A549 (cell line): ENCODE data around the gene TCF12. TPM values are rescaled to one million over a fixed set of nuclear protein-coding genes. Genes with fewer than 3 reads are reported as not detected.

Experiments used
- ATAC-seq, 2 experiments: fragments of 200-7000 bp in 1 of 2; fragments of >200 bp in 1 of 2; cut with Nextera tagmentation in 1 of 2; cut with Tn5 transposase in 1 of 2; 3 replicates each; pipeline versions ENCODE4 v1.8.0 to v1.9.1; 2018 to 2020; ENCODE audit warnings: mild to moderate bottlenecking in 1 of 2, moderate library complexity in 1 of 2
- CTCF ChIA-PET: fragments of 300-600 bp; sonication (Branson Sonifier 250); formaldehyde crosslinking; extraction: SDS; loops from one replicate; lab custom pipeline; 2021; ENCODE audit warnings: antibody characterized with exemption, inconsistent platforms; lab: Yijun Ruan, JAX
- POLR2A ChIA-PET: fragments of 350-600 bp; formaldehyde crosslinking; extraction: SDS; loops from one replicate; lab custom pipeline; 2021; ENCODE audit warnings: antibody characterized with exemption, inconsistent platforms; lab: Yijun Ruan, JAX
- DNase-seq, 2 experiments: peaks; one replicate each; pipeline versions ENCODE4 v3.0.0 to v3.0.0-alpha.2; 2011 to 2016; ENCODE audit warnings: low read depth in 1 of 2, low spot score in 1 of 2
- FAIRE-seq: peaks from 2 replicates; lab custom pipeline; 2011; peaks lifted over from hg19 to GRCh38; lab: Jason Lieb, UNC
- H3K27ac ChIP-seq, 2 experiments: fragments of >200 bp; sonication (Bioruptor Twin); formaldehyde crosslinking; 3 replicates each; pipeline ENCODE4 v1.5.1; 2016 to 2017
- H3K4me1 ChIP-seq: fragments of >200 bp; sonication (Bioruptor Twin); formaldehyde crosslinking; 3 replicates; pipeline ENCODE4 v1.6.1; 2016
- H3K4me2 ChIP-seq: fragments of >200 bp; sonication (Bioruptor Twin); formaldehyde crosslinking; 3 replicates; pipeline ENCODE4 v1.6.1; 2016
- H3K4me3 ChIP-seq: fragments of >200 bp; sonication (Bioruptor Twin); formaldehyde crosslinking; 3 replicates; pipeline ENCODE4 v1.5.1; 2016
- H3K9me3 ChIP-seq: fragments of >200 bp; sonication (Bioruptor Twin); formaldehyde crosslinking; 3 replicates; pipeline ENCODE4 v1.6.1; 2016
- CBX2 ChIP-seq: fragments of 200-600 bp; sonication (generic); IDR thresholded peaks from 2 replicates; pipeline ENCODE4 v1.6.1; 2016; ENCODE audit warnings: low read depth, mild to moderate bottlenecking, borderline replicate concordance
- CBX8 ChIP-seq: fragments of 200-600 bp; sonication (generic); IDR thresholded peaks from 2 replicates; pipeline ENCODE4 v1.6.1; 2016
- EP300 ChIP-seq, 2 experiments: fragments of >200 bp; sonication (Bioruptor Twin); formaldehyde crosslinking; IDR thresholded peaks; 2 replicates in 1 of 2; 3 replicates in 1 of 2; pipeline ENCODE4 v1.6.1; 2016 to 2017
- ESRRA ChIP-seq: fragments of 150-350 bp; IDR thresholded peaks from 2 replicates; pipeline ENCODE4 v1.6.1; 2014; ENCODE audit warnings: mild to moderate bottlenecking, low read length, borderline replicate concordance
- FOSL2 ChIP-seq, 2 experiments: fragments of 450-650 bp in 1 of 2; fragments of >200 bp in 1 of 2; sonication (Bioruptor Twin) in 1 of 2; formaldehyde crosslinking; IDR thresholded peaks; 2 replicates each; pipeline versions ENCODE4 v1.5.0 to v1.6.1; 2016 to 2020; ENCODE audit warnings: mild to moderate bottlenecking in 1 of 2, moderate library complexity in 1 of 2
- NFE2L2 ChIP-seq: fragments of 150-350 bp; conservative IDR thresholded peaks from 2 replicates; pipeline ENCODE4 v1.6.1; 2014; ENCODE audit warnings: low read length
- NPAS2 ChIP-seq: fragments of 250-450 bp; sonication (Bioruptor Pico); IDR thresholded peaks from 2 replicates; pipeline ENCODE4 v1.8.0; 2022; ENCODE audit warnings: mild to moderate bottlenecking, moderate library complexity, borderline replicate concordance
- PHF8 ChIP-seq: fragments of 200-600 bp; sonication (generic); IDR thresholded peaks from 2 replicates; pipeline ENCODE4 v1.6.1; 2016; ENCODE audit warnings: low read depth, mild to moderate bottlenecking, antibody characterized with exemption, moderate library complexity, borderline replicate concordance
- POLR2A ChIP-seq: IDR thresholded peaks from 2 replicates; pipeline ENCODE4 v1.6.1; 2012; ENCODE audit warnings: mild to moderate bottlenecking, low read length
- RFX5 ChIP-seq: fragments of 450-650 bp; IDR thresholded peaks from 2 replicates; pipeline ENCODE4 v1.7.1; 2014; ENCODE audit warnings: antibody characterized with exemption, mild to moderate bottlenecking, moderate library complexity
- RNF2 ChIP-seq: fragments of 200-600 bp; sonication (generic); IDR thresholded peaks from 2 replicates; pipeline ENCODE4 v1.6.1; 2016; ENCODE audit warnings: low read depth, mild to moderate bottlenecking, antibody characterized with exemption, moderate library complexity, borderline replicate concordance
- SREBF2 ChIP-seq: fragments of 450-650 bp; IDR thresholded peaks from 2 replicates; pipeline ENCODE4 v1.6.1; 2014; ENCODE audit warnings: mild to moderate bottlenecking, moderate library complexity
- WGBS: methylation state at CpG from one replicate; pipeline ENCODE4 v1.1.6; 2017; ENCODE audit errors: missing lambda C conversion rate; 5-methylcytosine and 5-hydroxymethylcytosine counted together
- polyA plus RNA-seq, 4 experiments: library from polyadenylated mRNA; depleted of rRNA in 3 of 4; stranded (reverse); fragments of >200 nt; fragmentation: RNase III in 1 of 4; extraction: RNeasy Plus Mini Kit Qiagen cat#74134 plus additional on column Dnase treatment in 1 of 4; gene quantifications; 2 replicates in 3 of 4; 3 replicates in 1 of 4; pipeline ENCODE4 v1.2.3, GENCODE V29; 2011 to 2017
- TF ChIP-seq, protein P1 (sequence below): fragments of 200-600 bp; sonication (generic); IDR thresholded peaks from 2 replicates; pipeline ENCODE4 v1.6.1; 2016; ENCODE audit warnings: antibody characterized with exemption, mild to moderate bottlenecking, moderate library complexity
- TF ChIP-seq, protein P2 (sequence below): fragments of 150-350 bp; IDR thresholded peaks from 2 replicates; pipeline ENCODE4 v1.6.1; 2014; ENCODE audit warnings: low read depth, mild to moderate bottlenecking, low read length
- TF ChIP-seq, protein P3 (sequence below): IDR thresholded peaks from 2 replicates; pipeline ENCODE4 v1.6.1; 2012; ENCODE audit warnings: low read depth, borderline replicate concordance
- TF ChIP-seq, protein P4 (sequence below): fragments of >200 bp; sonication (Bioruptor Twin); formaldehyde crosslinking; IDR thresholded peaks from 3 replicates; pipeline ENCODE4 v1.5.1; 2016
- TF ChIP-seq, protein P5 (sequence below): IDR thresholded peaks from 2 replicates; pipeline ENCODE4 v1.6.1; 2012

TCF12 gene
- polyA plus RNA-seq, 2 of the 4 experiments (the other 2 are of a cell fraction), result 36.3 to 121 TPM

DNA sequence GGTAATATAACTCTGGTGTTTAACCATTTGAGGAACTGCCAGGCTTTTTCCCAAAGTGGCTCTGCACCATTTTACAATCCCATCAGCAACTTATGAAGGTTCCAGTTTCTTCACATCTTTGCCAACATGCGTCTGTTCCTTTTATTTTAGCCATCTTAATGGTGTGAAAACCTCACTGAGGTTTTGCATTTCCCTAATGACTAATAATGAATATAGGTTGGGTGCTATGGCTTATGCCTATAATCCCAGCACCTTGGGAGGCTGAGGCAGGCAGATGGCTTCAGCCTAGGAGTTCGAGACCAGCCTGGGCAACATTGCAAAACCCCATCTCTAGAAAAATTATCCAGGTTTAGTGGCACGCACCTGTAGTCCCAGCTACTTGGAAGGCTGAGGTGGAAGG lies 210.6 kb downstream of the TCF12 start:
- WGBS, result 96% methylated on average over 3 of the region's 3 CpGs
- DNase-seq (no peak), FAIRE-seq (no peak), ATAC-seq (no peak)
- ChIA-PET POLR2A (no interaction called here), CTCF (interaction anchor here (1.2 to 1.8 kb wide), 2 partner anchors 9 kb away, joined by 6 to 8 read pairs; no protein-coding TSS in a partner anchor)
- TF ChIP-seq NPAS2, result no peak
- TF ChIP-seq, protein P1, sequence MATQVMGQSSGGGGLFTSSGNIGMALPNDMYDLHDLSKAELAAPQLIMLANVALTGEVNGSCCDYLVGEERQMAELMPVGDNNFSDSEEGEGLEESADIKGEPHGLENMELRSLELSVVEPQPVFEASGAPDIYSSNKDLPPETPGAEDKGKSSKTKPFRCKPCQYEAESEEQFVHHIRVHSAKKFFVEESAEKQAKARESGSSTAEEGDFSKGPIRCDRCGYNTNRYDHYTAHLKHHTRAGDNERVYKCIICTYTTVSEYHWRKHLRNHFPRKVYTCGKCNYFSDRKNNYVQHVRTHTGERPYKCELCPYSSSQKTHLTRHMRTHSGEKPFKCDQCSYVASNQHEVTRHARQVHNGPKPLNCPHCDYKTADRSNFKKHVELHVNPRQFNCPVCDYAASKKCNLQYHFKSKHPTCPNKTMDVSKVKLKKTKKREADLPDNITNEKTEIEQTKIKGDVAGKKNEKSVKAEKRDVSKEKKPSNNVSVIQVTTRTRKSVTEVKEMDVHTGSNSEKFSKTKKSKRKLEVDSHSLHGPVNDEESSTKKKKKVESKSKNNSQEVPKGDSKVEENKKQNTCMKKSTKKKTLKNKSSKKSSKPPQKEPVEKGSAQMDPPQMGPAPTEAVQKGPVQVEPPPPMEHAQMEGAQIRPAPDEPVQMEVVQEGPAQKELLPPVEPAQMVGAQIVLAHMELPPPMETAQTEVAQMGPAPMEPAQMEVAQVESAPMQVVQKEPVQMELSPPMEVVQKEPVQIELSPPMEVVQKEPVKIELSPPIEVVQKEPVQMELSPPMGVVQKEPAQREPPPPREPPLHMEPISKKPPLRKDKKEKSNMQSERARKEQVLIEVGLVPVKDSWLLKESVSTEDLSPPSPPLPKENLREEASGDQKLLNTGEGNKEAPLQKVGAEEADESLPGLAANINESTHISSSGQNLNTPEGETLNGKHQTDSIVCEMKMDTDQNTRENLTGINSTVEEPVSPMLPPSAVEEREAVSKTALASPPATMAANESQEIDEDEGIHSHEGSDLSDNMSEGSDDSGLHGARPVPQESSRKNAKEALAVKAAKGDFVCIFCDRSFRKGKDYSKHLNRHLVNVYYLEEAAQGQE, result no peak
- TF ChIP-seq, protein P2, sequence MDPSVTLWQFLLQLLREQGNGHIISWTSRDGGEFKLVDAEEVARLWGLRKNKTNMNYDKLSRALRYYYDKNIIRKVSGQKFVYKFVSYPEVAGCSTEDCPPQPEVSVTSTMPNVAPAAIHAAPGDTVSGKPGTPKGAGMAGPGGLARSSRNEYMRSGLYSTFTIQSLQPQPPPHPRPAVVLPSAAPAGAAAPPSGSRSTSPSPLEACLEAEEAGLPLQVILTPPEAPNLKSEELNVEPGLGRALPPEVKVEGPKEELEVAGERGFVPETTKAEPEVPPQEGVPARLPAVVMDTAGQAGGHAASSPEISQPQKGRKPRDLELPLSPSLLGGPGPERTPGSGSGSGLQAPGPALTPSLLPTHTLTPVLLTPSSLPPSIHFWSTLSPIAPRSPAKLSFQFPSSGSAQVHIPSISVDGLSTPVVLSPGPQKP, result no peak
- no peak for TF ChIP-seq RNF2
- TF ChIP-seq CBX2, result no peak
- no peak for TF ChIP-seq NFE2L2
- TF ChIP-seq, protein P3, sequence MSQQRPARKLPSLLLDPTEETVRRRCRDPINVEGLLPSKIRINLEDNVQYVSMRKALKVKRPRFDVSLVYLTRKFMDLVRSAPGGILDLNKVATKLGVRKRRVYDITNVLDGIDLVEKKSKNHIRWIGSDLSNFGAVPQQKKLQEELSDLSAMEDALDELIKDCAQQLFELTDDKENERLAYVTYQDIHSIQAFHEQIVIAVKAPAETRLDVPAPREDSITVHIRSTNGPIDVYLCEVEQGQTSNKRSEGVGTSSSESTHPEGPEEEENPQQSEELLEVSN, result no peak
- no peak for TF ChIP-seq POLR2A
- TF ChIP-seq ESRRA, result no peak
- TF ChIP-seq FOSL2 (IDR thresholded peaks at IDR 0.05), result no peak
- no peak for TF ChIP-seq FOSL2 (CRISPR knock-in tag; IDR thresholded peaks at IDR 0.05)
- no peak for TF ChIP-seq EP300 (IDR thresholded peaks at IDR 0.05)
- TF ChIP-seq, protein P4, sequence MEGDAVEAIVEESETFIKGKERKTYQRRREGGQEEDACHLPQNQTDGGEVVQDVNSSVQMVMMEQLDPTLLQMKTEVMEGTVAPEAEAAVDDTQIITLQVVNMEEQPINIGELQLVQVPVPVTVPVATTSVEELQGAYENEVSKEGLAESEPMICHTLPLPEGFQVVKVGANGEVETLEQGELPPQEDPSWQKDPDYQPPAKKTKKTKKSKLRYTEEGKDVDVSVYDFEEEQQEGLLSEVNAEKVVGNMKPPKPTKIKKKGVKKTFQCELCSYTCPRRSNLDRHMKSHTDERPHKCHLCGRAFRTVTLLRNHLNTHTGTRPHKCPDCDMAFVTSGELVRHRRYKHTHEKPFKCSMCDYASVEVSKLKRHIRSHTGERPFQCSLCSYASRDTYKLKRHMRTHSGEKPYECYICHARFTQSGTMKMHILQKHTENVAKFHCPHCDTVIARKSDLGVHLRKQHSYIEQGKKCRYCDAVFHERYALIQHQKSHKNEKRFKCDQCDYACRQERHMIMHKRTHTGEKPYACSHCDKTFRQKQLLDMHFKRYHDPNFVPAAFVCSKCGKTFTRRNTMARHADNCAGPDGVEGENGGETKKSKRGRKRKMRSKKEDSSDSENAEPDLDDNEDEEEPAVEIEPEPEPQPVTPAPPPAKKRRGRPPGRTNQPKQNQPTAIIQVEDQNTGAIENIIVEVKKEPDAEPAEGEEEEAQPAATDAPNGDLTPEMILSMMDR, result no peak
- no peak for TF ChIP-seq PHF8
- no peak for TF ChIP-seq RFX5
- Histone ChIP-seq H3K4me1 (no peaks in the 10 kb centered on the region), H3K27ac (no peak overlapping the region), H3K4me2 (no peak overlapping the region), H3K9me3 (no peaks in the 10 kb centered on the region), H3K4me3 (no peak overlapping the region)

DNA sequence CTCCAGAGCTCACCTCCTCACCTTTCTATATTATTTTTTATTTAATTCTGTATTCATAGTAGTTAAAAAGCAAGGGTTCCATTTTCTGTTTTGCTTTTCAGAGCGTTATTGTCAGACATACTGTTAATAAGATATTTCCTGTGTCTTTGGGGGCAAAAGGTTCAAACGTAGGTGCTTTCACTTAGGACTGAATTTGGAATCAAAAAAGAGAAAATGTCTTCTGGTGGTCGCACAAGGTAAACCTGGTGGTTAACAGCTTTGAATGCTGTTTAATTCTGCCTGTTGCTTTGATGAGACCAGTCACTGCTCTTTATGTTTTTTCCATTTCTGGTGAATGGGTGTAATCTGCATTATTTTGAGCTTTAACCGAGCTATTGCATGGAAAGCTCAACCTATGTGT lies 212.5 kb downstream of the TCF12 start:
- ATAC-seq (no peak), FAIRE-seq (no peak), DNase-seq (no peak)
- CTCF ChIA-PET, result interaction anchor here (2.0 kb wide), 1 partner anchor 16 kb away, joined by 8 read pairs; no protein-coding TSS in a partner anchor
- POLR2A ChIA-PET, result no interaction called here
- Histone ChIP-seq H3K27ac (no peak overlapping the region), H3K4me3 (no peak overlapping the region), H3K4me1 (0 out of 3 replicates have a peak, but pooled peaks cover 6% of the 10 kb centered on the region), H3K4me2 (no peak overlapping the region), H3K9me3 (no peaks in the 10 kb centered on the region)
- TF ChIP-seq CBX8, result no peak
- no peak for TF ChIP-seq PHF8
- TF ChIP-seq, protein P5, sequence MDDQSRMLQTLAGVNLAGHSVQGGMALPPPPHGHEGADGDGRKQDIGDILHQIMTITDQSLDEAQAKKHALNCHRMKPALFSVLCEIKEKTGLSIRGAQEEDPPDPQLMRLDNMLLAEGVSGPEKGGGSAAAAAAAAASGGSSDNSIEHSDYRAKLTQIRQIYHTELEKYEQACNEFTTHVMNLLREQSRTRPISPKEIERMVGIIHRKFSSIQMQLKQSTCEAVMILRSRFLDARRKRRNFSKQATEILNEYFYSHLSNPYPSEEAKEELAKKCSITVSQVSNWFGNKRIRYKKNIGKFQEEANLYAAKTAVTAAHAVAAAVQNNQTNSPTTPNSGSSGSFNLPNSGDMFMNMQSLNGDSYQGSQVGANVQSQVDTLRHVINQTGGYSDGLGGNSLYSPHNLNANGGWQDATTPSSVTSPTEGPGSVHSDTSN, result no peak
- TF ChIP-seq SREBF2, result no peak
- 92% methylated on average over 4 of the region's 4 CpGs for WGBS
